GM20000 (cell line): ENCODE data around the gene RNF39.

ENCODE experiments used
- DNase-seq: peaks from one replicate; pipeline ENCODE4 v3.0.0; 2012; ENCODE audit warnings: low spot score
- TF ChIP-seq, protein P1 (sequence below): IDR thresholded peaks from 2 replicates; pipeline ENCODE4 v1.5.1; 2012; ENCODE audit warnings: mild to moderate bottlenecking, control low read depth; ENCODE audit errors: extremely low read depth, missing control alignments

The RNF39 gene

GRCh38 chr6:30101444-30102413 lies 26.2 kb upstream of the RNF39 start:
- peak; percentile 89 for DNase-seq
- TF ChIP-seq, protein P1, sequence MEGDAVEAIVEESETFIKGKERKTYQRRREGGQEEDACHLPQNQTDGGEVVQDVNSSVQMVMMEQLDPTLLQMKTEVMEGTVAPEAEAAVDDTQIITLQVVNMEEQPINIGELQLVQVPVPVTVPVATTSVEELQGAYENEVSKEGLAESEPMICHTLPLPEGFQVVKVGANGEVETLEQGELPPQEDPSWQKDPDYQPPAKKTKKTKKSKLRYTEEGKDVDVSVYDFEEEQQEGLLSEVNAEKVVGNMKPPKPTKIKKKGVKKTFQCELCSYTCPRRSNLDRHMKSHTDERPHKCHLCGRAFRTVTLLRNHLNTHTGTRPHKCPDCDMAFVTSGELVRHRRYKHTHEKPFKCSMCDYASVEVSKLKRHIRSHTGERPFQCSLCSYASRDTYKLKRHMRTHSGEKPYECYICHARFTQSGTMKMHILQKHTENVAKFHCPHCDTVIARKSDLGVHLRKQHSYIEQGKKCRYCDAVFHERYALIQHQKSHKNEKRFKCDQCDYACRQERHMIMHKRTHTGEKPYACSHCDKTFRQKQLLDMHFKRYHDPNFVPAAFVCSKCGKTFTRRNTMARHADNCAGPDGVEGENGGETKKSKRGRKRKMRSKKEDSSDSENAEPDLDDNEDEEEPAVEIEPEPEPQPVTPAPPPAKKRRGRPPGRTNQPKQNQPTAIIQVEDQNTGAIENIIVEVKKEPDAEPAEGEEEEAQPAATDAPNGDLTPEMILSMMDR: no peak

DNA sequence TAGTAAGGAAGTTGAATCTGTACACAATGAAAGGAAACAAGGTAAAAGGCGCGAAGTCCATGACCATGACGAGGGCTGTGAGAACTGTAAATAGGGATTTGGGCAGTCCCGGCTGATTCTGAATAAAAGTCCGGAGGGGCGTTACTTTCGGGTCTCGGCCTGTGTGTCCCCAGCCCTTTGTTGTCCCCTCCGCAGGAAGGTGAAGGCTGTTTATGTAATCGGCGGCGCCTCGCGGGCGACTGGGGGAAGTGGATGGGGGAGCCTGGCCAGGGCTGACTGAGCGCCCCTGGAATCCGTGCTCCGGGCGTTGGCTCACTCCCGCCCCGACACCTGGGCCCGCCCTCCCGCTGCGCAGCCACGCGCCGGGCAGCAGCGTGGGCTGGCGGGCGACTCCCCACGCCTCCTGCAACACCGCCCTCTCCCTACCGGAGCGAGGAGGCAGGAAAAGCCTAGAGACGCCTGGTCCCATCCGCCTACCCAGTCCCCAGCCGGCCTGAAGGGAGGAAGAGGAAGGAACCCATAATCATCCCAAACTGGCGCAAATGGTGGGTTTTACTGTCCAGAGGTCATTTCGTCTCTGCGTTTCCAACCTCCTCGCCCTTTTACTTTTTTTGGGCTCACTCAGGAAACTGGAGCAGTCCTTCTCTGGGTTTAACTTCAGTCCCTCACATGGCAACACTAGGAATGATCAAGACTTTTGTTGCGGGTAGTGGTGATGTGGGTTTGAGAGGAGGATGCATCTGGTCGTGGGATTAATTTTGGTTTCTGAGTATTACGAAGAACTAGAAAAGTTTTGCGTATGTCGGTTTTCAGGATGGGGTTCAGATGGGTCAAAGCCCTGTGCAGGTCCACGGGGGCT lies 25.2 kb upstream of the RNF39 start:
- TF ChIP-seq, protein P1: no peak
- peak; percentile 49 for DNase-seq

GRCh38 chr6:30100154-30100553 lies 24.6 kb upstream of the RNF39 start:
- DNase-seq: no peak
- TF ChIP-seq, protein P1: no peak

- DNase-seq: peak; percentile 30
- TF ChIP-seq, protein P1: no peak
Measured at GRCh38 chr6:30097902-30098768, 22.6 kb upstream of the RNF39 start.

DNA sequence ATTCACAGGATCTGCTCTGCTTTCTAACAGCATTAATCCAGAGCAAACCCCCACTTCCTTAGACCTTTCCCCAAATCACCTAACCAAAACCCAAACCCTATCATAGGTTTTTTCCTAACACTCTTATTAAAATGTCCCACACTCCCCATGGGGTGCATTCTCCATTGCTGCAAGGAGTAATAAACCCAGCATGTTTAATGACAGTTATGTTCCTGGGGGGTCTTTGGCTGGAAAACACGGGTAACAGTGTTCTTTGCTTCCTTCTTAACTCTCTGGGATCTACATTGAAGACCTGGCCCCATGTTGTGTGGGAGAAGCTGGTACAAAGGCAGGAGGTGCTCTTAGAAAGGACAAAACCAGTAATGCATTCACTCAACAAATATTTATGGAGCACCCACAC lies 21.3 kb upstream of the RNF39 start:
- no peak for DNase-seq
- TF ChIP-seq, protein P1: no peak

DNA sequence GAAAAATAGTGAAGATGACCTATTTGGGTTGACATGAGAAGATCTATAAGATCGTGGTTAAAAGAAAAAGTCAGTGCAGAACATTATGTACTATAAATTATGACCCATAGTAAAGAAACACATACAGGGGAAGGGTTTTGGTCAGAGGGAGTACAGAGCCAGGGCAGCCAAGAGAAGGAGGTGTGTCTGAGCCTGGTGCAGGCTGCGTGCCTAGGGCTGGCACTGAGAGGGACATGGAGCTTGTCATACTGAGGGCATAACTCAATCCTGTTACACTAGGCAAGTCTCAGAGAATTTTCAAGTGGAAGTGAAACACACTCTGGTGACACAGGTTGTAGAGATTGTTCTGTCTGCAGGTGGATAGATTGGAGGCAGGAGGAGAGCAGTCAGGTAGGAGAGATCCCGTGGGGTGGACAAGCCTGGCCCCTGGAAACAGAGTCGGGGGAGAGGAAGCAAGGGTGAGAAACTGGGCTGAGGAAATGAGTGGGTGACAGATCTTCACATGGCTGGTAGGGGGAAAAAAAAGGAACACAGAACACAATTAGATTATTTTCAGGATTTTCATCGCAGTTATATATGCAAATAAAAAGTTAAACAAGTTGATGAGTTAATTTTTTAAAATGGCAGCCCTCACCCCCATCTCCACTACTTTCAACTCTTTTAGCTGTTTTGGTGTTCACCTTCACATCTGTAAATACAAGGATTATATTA lies 18.5 kb upstream of the RNF39 start:
- TF ChIP-seq, protein P1: no peak
- DNase-seq: no peak
